HL-60/S4 treated with phorbol 12-myristate 13-acetate at 8.2 ng/mL for 4 days and 3 days (cell line): ENCODE results near the gene ALKBH6.

Experiments used
- in situ Hi-C: fragments of 300-500 bp; cut with MboI; formaldehyde crosslinking; loops from 2 replicates; pipeline ENCODE4 v1.15.0; 2022; ENCODE audit warnings: low sequenced_read_pairs

ALKBH6 gene

GRCh38 chr19:36030264-36031148 lies 16.5 kb upstream of the ALKBH6 start:
- in situ Hi-C loops = no loop called here

- in situ Hi-C loops = no loop called here
These were observed 14.5 kb upstream of the ALKBH6 start for GRCh38 chr19:36028313-36029041.

GRCh38 chr19:36027696-36028095 lies 13.7 kb upstream of the ALKBH6 start:
- in situ Hi-C loops = no loop called here

GRCh38 chr19:36026091-36026876 lies 12.3 kb upstream of the ALKBH6 start:
- in situ Hi-C loops = no loop called here

- in situ Hi-C loops = no loop called here
These were observed 11.5 kb upstream of the ALKBH6 start for GRCh38 chr19:36025541-36025940.

- in situ Hi-C loops = no loop called here
These were observed 9.4 kb upstream of the ALKBH6 start for GRCh38 chr19:36023432-36023831.

GRCh38 chr19:36019061-36019670 lies 5.2 kb upstream of the ALKBH6 start:
- in situ Hi-C loops = no loop called here

GRCh38 chr19:36013280-36014011 lies 567 bp downstream of the ALKBH6 start:
- in situ Hi-C loops = no loop called here

- in situ Hi-C loops = no loop called here
These were observed 3.6 kb downstream of the ALKBH6 start for GRCh38 chr19:36010402-36010801.

GRCh38 chr19:36009633-36010379 lies 4.2 kb downstream of the ALKBH6 start:
- in situ Hi-C loops = no loop called here

GRCh38 chr19:36009220-36009619 lies 4.8 kb downstream of the ALKBH6 start:
- in situ Hi-C loops = no loop called here

GRCh38 chr19:36008336-36008978 lies 5.6 kb downstream of the ALKBH6 start, which contains the start of gene SYNE4:
TSS of gene SYNE4 (minus strand) at chr19:36008813. CDS start at chr19:36008681, 132 bp downstream.
- in situ Hi-C loops = no loop called here

- in situ Hi-C loops = no loop called here
These were observed 7.1 kb downstream of the ALKBH6 start for GRCh38 chr19:36006955-36007354.

GRCh38 chr19:36003284-36003683 lies 10.7 kb downstream of the ALKBH6 start:
- in situ Hi-C loops = no loop called here

- in situ Hi-C loops = no loop called here
These were observed 12.4 kb downstream of the ALKBH6 start for GRCh38 chr19:36001605-36002004.

- in situ Hi-C loops = no loop called here
These were observed 17.2 kb downstream of the ALKBH6 start for GRCh38 chr19:35996777-35997176.

GRCh38 chr19:35995048-35995993 lies 18.7 kb downstream of the ALKBH6 start, which contains the start of gene SDHAF1:
TSS of gene SDHAF1 (plus strand) at chr19:35995188. CDS start at chr19:35995275, 87 bp downstream.
- in situ Hi-C loops = no loop called here
